Lower leg skin (tissue), 3 donors: Measurements from ENCODE around the gene TBXAS1.

Source experiments
- CTCF ChIP-seq, 3 donors: fragments of 450-650 bp; IDR thresholded peaks; one replicate each; pipeline ENCODE4 v1.5.1; 2016; ENCODE audit warnings: antibody characterized with exemption in 3 of 3, mild to moderate bottlenecking in 3 of 3, moderate library complexity in 2 of 3
- POLR2A ChIP-seq, 2 donors: fragments of 450-650 bp; IDR thresholded peaks; one replicate each; pipeline ENCODE4 v1.6.1; 2016 to 2017; ENCODE audit warnings: antibody characterized with exemption in 2 of 2, mild to moderate bottlenecking in 1 of 2, moderate library complexity in 1 of 2

DNA sequence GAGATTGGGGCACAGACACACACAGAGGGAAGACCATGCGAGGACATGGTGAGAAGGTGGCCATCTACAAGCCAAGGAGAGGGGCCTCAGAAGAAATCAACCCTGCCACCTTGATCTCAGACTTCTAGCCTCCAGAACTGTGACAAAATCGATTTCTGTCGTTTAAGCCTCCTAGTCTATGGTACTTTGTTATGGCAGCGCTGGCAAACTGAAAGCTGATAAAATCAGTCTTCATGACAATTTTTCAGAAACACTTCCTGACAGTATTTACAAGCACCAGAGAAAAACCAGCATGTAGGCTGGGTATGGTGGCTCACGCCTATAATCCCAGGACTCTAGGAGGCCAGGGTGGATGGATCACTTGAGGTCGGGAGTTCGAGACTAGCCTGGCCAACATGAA is 229.5 kb downstream of the TBXAS1 start:
- TF ChIP-seq CTCF (IDR thresholded peaks at IDR 0.05) = no peak
- no peak for TF ChIP-seq POLR2A (IDR thresholded peaks at IDR 0.05)
